ENCODE results near the gene SLC26A4.

DNA sequence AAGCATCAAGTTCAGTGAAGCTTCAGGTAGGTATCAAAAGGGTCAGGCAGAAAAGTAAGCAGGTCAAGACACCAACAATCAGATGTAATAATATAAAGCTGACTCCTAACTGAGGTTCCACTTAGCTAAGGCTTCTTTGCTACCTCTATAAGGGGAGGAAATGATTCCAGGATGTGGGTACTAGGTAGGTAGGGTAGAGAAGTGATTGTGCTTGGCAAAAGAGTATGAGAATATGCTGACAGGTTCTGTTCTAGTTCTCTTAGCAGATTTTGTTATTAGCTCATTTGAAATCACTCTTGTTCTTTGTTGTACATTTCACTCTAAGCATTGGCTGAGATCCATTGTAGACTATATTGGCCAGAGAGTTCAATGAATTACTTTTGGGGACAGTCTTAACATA is 42.6 kb downstream of the SLC26A4 start:
- TF ChIP-seq CTCF (IDR thresholded peaks at IDR 0.05): no peak
- no peak for TF ChIP-seq POLR2A (IDR thresholded peaks at IDR 0.05)
